Stomach (tissue), 4 donors: ENCODE data around the gene GTSE1.

Source experiments
- CTCF ChIP-seq, 7 experiments: fragments of 450-650 bp in 4 of 7; fragments of 200-600 bp in 3 of 7; sonication (generic) in 3 of 7; IDR thresholded peaks; one replicate each; pipeline ENCODE4 v1.5.1; 2016 to 2019; ENCODE audit warnings: antibody characterized with exemption in 7 of 7, control low read depth in 2 of 7, mild to moderate bottlenecking in 1 of 7
- EP300 ChIP-seq: sonication (generic); formaldehyde crosslinking; IDR thresholded peaks from one replicate; pipeline ENCODE4 v1.6.1; 2017; ENCODE audit warnings: antibody characterized with exemption
- POLR2A ChIP-seq, 4 donors: fragments of 450-650 bp; IDR thresholded peaks; one replicate each; pipeline ENCODE4 v1.6.1; 2016; ENCODE audit warnings: antibody characterized with exemption in 4 of 4, control low read depth in 2 of 4, mild to moderate bottlenecking in 1 of 4, moderate library complexity in 1 of 4

GRCh38 chr22:46300491-46300890, 3.8 kb downstream of the GTSE1 start:
- no peak for TF ChIP-seq CTCF (IDR thresholded peaks at IDR 0.05)
- TF ChIP-seq POLR2A (IDR thresholded peaks at IDR 0.05): no peak
- TF ChIP-seq EP300: no peak
